Pancreas (tissue), 10 donors: ENCODE measurements around the gene SUPT20H. TPM values are rescaled to one million over a fixed set of nuclear protein-coding genes. Genes with fewer than 3 reads are reported as not detected.
A peak's percentile ranks its signal among the peaks of the same experiment; 100 is the strongest.

Experiments
- ATAC-seq, 4 donors: fragments of 200-7000 bp; cut with Tn5 transposase; one replicate each; pipeline versions ENCODE4 v1.8.0 to v1.9.1; 2020; ENCODE audit warnings: mild to moderate bottlenecking in 4 of 4, moderate library complexity in 4 of 4
- DNase-seq, 6 donors: peaks; one replicate each; pipeline ENCODE4 v3.0.0-alpha.2; 2020
- FAIRE-seq: peaks from 2 replicates; lab custom pipeline; 2012; peaks lifted over from hg19 to GRCh38; lab: Jason Lieb, UNC
- H3K27ac ChIP-seq, 4 donors: fragments of 200-600 bp; sonication (generic); 1 replicate in 3 of 4; 2 replicates in 1 of 4; pipeline versions ENCODE4 v1.5.0 to v1.8.0; 2020
- H3K27me3 ChIP-seq, 4 donors: fragments of 200-600 bp; one replicate each; pipeline ENCODE4 v1.8.0; 2021
- H3K36me3 ChIP-seq, 3 donors: fragments of 200-600 bp; sonication (generic) in 1 of 3; one replicate each; pipeline versions ENCODE4 v1.5.0 to v1.8.0; 2020 to 2021
- H3K4me1 ChIP-seq, 3 donors: fragments of 200-600 bp; one replicate each; pipeline ENCODE4 v1.8.0; 2021
- H3K4me3 ChIP-seq, 4 donors: fragments of 200-600 bp; sonication (generic) in 2 of 4; one replicate each; pipeline versions ENCODE4 v1.5.0 to v1.8.0; 2020 to 2021
- H3K9me3 ChIP-seq, 4 donors: fragments of 200-600 bp; one replicate each; pipeline ENCODE4 v1.8.0; 2021
- WGBS, 2 donors: extraction: QIAGEN DNeasy Blood & Tissue Kit; methylation state at CpG; one replicate each; pipeline ENCODE4 v1.1.7; 2013; 5-methylcytosine and 5-hydroxymethylcytosine counted together
- intact Hi-C, 3 donors: fragments of 100-400 bp; cut with DNase I; formaldehyde crosslinking; loops; one replicate each; pipeline versions ENCODE4 v1.11.1 to v1.14.2; 2022
- polyA plus RNA-seq, 2 donors: library from polyadenylated mRNA; stranded (reverse); fragments of 200-250 nt; gene quantifications; one replicate each; pipeline ENCODE4 v1.2.3, GENCODE V29; 2013
- total RNA-seq, 6 donors: library from RNA; stranded (reverse); fragmentation: NEBNext Ultra II Directional in 4 of 6; extraction: Animal tissue kit (Norgen Biotek cat#: 25700) in 4 of 6; gene quantifications; one replicate each; pipeline versions ENCODE4 v1.2.1 to v1.2.4, GENCODE V29; 2021 to 2023
- TF ChIP-seq, protein P1 (sequence below), 4 donors: fragments of 200-600 bp; sonication (generic) in 3 of 4; IDR thresholded peaks; one replicate each; pipeline versions ENCODE4 v1.5.0 to v1.8.0; 2021; ENCODE audit warnings: antibody characterized with exemption in 4 of 4
- donor health status: healthy with polysubstance abuse.
- donor health status: DM: no; HTN: no; CAD: no; lungs with moderate emphysema.
- donor health status: DM: no; HTN: no; CAD: no.
- donor health status: control.
- donor health status: control.
- donor health status: Bipolar disorder and iron deficiency.
- donor health status: DM: yes; HTN: yes; CAD: no.
- donor health status: DM: no; HTN: no; CAD: no.
- donor health status: DM: no; HTN: no; CAD: no.
- donor health status: DM: yes; HTN: yes; CAD: no.

SUPT20H gene
- total and polyA plus RNA-seq, 8 donors: 15.3 to 33.4 (median 20.4) TPM

DNA sequence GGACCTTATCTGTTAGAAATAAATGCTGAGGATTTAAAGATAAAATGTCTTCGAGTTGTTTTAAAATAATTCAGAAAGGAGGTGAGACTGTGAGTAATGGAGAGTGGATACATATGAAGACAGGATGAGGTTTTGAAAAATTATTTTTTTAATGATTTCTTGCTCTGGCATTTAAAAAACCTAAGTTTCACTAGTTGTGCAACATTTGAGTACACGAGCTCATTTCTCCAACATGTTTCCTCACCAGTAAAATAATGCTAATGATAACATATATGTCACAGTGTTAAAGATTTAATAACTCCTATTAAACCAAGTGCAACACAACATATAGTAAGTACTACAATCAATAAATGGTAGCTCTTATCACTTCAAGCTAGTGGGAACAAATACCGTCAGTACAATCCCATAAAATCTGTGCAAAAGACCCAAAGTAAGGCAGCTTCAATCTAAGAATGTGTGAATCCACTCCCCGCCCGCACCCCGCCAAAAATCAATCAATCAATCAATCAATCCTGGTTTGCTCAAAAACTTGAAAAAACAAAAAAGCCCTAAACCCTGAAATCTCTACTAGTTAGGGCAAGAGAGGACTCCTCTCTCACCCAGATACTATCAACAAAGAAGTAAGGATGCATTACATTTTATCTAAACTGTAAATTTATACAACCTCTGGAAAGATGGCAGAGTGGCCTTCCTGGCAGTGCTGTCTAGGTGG lies 61.6 kb downstream of the SUPT20H start:
- no peaks in the 10 kb centered on the region for H3K9me3 ChIP-seq

DNA sequence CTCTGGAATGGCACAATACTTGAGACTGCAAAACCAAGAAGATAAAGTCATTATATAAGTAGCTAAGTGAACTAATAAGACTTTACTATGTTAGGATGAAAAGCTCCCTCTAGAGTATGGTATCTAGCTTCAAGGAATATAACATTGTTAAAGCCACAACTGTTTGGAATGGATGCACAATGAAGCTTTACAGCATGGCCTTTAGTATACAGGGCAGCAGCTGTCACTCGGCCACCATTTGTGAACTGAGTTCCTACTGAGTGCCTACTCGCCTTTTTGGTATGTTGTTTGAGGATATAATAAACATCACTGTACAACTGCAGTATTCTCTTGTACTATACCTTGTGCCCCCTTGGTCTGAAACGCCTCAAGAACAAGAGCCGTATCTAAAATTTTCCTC lies 67.1 kb downstream of the SUPT20H start:
- no peak for FAIRE-seq
- WGBS, 2 donors: 91 to 92% methylated on average over 4 of the region's 4 CpGs
- H3K36me3 ChIP-seq: peaks cover 8 to 66% (median 43%) of the 10 kb centered on the region in 3 donors
- H3K4me3 ChIP-seq: no peak overlapping the region
- H3K4me1 ChIP-seq: peaks cover 0 to 10% (median 1%) of the 10 kb centered on the region in 3 donors
- no peaks in the 10 kb centered on the region for H3K9me3 ChIP-seq
- no peak for DNase-seq
- intact Hi-C loops: no loop called here
- TF ChIP-seq, protein P1, sequence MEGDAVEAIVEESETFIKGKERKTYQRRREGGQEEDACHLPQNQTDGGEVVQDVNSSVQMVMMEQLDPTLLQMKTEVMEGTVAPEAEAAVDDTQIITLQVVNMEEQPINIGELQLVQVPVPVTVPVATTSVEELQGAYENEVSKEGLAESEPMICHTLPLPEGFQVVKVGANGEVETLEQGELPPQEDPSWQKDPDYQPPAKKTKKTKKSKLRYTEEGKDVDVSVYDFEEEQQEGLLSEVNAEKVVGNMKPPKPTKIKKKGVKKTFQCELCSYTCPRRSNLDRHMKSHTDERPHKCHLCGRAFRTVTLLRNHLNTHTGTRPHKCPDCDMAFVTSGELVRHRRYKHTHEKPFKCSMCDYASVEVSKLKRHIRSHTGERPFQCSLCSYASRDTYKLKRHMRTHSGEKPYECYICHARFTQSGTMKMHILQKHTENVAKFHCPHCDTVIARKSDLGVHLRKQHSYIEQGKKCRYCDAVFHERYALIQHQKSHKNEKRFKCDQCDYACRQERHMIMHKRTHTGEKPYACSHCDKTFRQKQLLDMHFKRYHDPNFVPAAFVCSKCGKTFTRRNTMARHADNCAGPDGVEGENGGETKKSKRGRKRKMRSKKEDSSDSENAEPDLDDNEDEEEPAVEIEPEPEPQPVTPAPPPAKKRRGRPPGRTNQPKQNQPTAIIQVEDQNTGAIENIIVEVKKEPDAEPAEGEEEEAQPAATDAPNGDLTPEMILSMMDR (IDR thresholded peaks at IDR 0.05): no peak
- ATAC-seq: no peak
- H3K27me3 ChIP-seq: no peaks in the 10 kb centered on the region
- H3K27ac ChIP-seq: no peak overlapping the region

More for the DNA sequence above, 61.6 kb downstream of the SUPT20H start:
- H3K4me3 ChIP-seq: peak overlapping the region; percentile 68 to 92 (median 88)
- 15 to 21% methylated on average over 6 of the region's 6 CpGs for WGBS, 2 donors
- no peak for ATAC-seq
- H3K36me3 ChIP-seq: peaks cover 0 to 22% (median 6%) of the 10 kb centered on the region in 3 donors
- DNase-seq: no peak
- no peak for FAIRE-seq
- peak overlapping the region in 1 of 4 donors; percentile 96 for H3K27ac ChIP-seq
- TF ChIP-seq, protein P1 (IDR thresholded peaks at IDR 0.05): no peak
- H3K27me3 ChIP-seq: no peaks in the 10 kb centered on the region
- intact Hi-C loops: no loop called here
- peaks cover 5 to 31% (median 16%) of the 10 kb centered on the region in 3 donors for H3K4me1 ChIP-seq

DNA sequence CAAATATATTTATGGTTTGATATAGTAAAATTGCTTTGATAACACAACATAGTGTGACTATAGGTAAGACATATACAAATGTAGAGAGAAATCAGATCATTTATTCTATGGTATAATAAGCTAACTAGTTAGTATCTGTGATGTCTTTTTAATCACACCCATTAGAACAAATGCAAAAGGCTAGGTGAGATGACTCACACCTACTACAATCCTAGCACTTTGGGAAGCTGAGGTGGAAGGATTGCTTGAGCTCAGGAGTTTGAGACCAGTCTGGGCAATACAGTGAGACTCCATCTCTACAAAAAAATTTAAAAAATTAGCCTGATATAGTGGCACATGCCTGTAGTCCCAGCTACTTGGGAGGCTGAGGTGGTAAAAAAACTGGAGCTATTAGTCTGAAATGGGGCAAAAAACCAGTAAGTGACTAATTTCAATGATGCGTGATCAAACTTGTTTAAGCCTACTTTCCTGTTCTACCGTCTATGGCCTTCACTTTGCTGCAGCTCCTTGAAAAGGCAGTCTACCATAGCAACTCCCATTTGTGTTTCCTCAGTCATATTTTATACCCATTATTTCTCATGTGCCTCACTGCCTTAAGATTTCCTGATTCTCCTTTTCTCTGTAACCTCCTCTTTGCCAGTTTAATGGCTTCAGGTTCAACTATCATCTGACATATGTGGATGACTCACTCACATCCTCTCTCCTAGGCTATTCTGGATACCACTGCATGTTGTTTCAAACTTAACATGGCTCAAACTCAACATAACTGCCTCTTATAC lies 72.8 kb downstream of the SUPT20H start:
- Histone ChIP-seq H3K36me3 (peaks cover 8 to 74% (median 42%) of the 10 kb centered on the region in 3 donors), H3K9me3 (no peaks in the 10 kb centered on the region), H3K27ac (no peak overlapping the region), H3K4me1 (no peaks in the 10 kb centered on the region), H3K27me3 (no peaks in the 10 kb centered on the region), H3K4me3 (no peak overlapping the region)
- 86 to 87% methylated on average over 2 of the region's 2 CpGs for WGBS, 2 donors
- FAIRE-seq (no peak), DNase-seq (no peak), ATAC-seq (no peak)
- intact Hi-C loops: no loop called here
- TF ChIP-seq, protein P1 (IDR thresholded peaks at IDR 0.05): no peak

DNA sequence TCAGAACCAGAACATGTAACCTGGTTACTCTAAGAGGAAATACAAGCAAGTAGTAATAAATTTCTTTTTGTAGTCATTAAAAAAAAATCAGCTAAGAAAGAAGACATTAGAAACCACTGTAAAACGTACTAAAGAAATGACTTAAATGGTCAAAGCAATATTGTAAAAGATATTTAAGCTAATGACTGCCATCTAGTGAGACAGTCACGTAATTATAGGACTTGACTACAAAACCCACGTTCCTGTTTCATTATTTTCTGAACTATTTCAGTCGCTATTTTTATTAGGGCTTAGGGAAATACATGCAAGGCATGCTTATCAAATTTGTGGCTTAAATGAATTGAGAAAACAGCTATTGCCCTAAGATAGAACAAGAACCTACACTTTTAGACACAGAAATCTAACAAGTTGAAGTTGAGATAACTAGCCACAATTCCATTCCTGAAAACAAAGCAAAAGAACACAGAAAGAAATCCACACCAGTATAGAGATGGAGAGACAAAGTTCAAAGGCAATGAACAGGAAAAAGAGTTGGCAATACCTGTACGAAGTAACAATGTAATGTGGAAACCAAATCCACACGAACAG lies 78.2 kb downstream of the SUPT20H start:
- Histone ChIP-seq H3K27me3 (no peaks in the 10 kb centered on the region), H3K36me3 (peaks cover 0 to 45% (median 24%) of the 10 kb centered on the region in 3 donors), H3K27ac (no peak overlapping the region), H3K4me1 (no peaks in the 10 kb centered on the region), H3K9me3 (no peaks in the 10 kb centered on the region), H3K4me3 (no peak overlapping the region)
- 37 to 42% methylated on average over 6 of the region's 6 CpGs for WGBS, 2 donors
- TF ChIP-seq, protein P1 (IDR thresholded peaks at IDR 0.05): peak in 2 of 4 donors; percentile 15 to 20
- ATAC-seq (peak in 3 of 4 donors; percentile 32 to 69 (median 50)), DNase-seq (no peak), FAIRE-seq (peak; percentile 59)
- intact Hi-C loops: no loop called here
